ENCODE data around the gene GRIN2A.

Gene GRIN2A

GRCh38 chr16:10033556-10033955 is 148.7 kb downstream of the GRIN2A start:
- ATAC-seq = no peak
- no peak for TF ChIP-seq ZFP30 (CRISPR knock-in tag; IDR thresholded peaks at IDR 0.05)
- no peak for TF ChIP-seq RARB (CRISPR knock-in tag; IDR thresholded peaks at IDR 0.05)
- no peak for TF ChIP-seq ZNF565 (CRISPR knock-in tag; conservative IDR thresholded peaks at IDR 0.05; ENCODE audit: low read depth)
- no peak for TF ChIP-seq TOX (CRISPR knock-in tag; IDR thresholded peaks at IDR 0.05; ENCODE audit: borderline replicate concordance)
- TF ChIP-seq GLIS3 (CRISPR knock-in tag; IDR thresholded peaks at IDR 0.05) = no peak
- no peak for TF ChIP-seq ZNF70 (CRISPR knock-in tag; IDR thresholded peaks at IDR 0.05)
- TF ChIP-seq TSHZ2 (CRISPR knock-in tag; IDR thresholded peaks at IDR 0.05) = no peak
- TF ChIP-seq PATZ1 (CRISPR knock-in tag; IDR thresholded peaks at IDR 0.05; ENCODE audit: borderline replicate concordance) = no peak
- no peak for TF ChIP-seq ZC3H10 (CRISPR knock-in tag; IDR thresholded peaks at IDR 0.05)
- TF ChIP-seq CSDC2 (CRISPR knock-in tag; IDR thresholded peaks at IDR 0.05) = no peak
- no peak for TF ChIP-seq BACH2 (CRISPR knock-in tag; IDR thresholded peaks at IDR 0.05; ENCODE audit: borderline replicate concordance)
- TF ChIP-seq ZNF8 (CRISPR knock-in tag; IDR thresholded peaks at IDR 0.05) = no peak
- no peak for TF ChIP-seq SNAI2 (CRISPR knock-in tag; IDR thresholded peaks at IDR 0.05)
- no peak for TF ChIP-seq TCF4 (CRISPR knock-in tag; IDR thresholded peaks at IDR 0.05; ENCODE audit: borderline replicate concordance)
- TF ChIP-seq CREB5 (CRISPR knock-in tag; IDR thresholded peaks at IDR 0.05; ENCODE audit: low read depth) = no peak
- no peak for TF ChIP-seq POU6F1 (CRISPR knock-in tag; IDR thresholded peaks at IDR 0.05; ENCODE audit: borderline replicate concordance, low read depth)
- TF ChIP-seq ISL1 (CRISPR knock-in tag; IDR thresholded peaks at IDR 0.05) = no peak
- TF ChIP-seq OSR1 (CRISPR knock-in tag; IDR thresholded peaks at IDR 0.05) = no peak

GRCh38 chr16:10031955-10032354 is 150.3 kb downstream of the GRIN2A start:
- no peak for TF ChIP-seq TOX (CRISPR knock-in tag; IDR thresholded peaks at IDR 0.05; ENCODE audit: borderline replicate concordance)
- TF ChIP-seq CSDC2 (CRISPR knock-in tag; IDR thresholded peaks at IDR 0.05) = no peak
- no peak for TF ChIP-seq GLIS3 (CRISPR knock-in tag; IDR thresholded peaks at IDR 0.05)
- TF ChIP-seq ZFP3 (CRISPR knock-in tag; IDR thresholded peaks at IDR 0.05) = no peak
- TF ChIP-seq ZFP30 (CRISPR knock-in tag; IDR thresholded peaks at IDR 0.05) = no peak
- TF ChIP-seq TCF4 (CRISPR knock-in tag; IDR thresholded peaks at IDR 0.05; ENCODE audit: borderline replicate concordance) = no peak
- TF ChIP-seq ZNF8 (CRISPR knock-in tag; IDR thresholded peaks at IDR 0.05) = no peak
- ATAC-seq = no peak

GRCh38 chr16:10031473-10031872 is 150.8 kb downstream of the GRIN2A start:
- no peak for TF ChIP-seq GLIS3 (CRISPR knock-in tag; IDR thresholded peaks at IDR 0.05)
- no peak for TF ChIP-seq TCF4 (CRISPR knock-in tag; IDR thresholded peaks at IDR 0.05; ENCODE audit: borderline replicate concordance)
- TF ChIP-seq ESRRG (CRISPR knock-in tag; IDR thresholded peaks at IDR 0.05) = no peak
- TF ChIP-seq ISL1 (CRISPR knock-in tag; IDR thresholded peaks at IDR 0.05) = no peak
- TF ChIP-seq PPARA (CRISPR knock-in tag; IDR thresholded peaks at IDR 0.05; ENCODE audit: borderline replicate concordance) = no peak
- no peak for TF ChIP-seq CSDC2 (CRISPR knock-in tag; IDR thresholded peaks at IDR 0.05)
- no peak for TF ChIP-seq ZFP30 (CRISPR knock-in tag; IDR thresholded peaks at IDR 0.05)
- TF ChIP-seq ZNF8 (CRISPR knock-in tag; IDR thresholded peaks at IDR 0.05) = no peak
- no peak for TF ChIP-seq ZNF565 (CRISPR knock-in tag; conservative IDR thresholded peaks at IDR 0.05; ENCODE audit: low read depth)
- no peak for ATAC-seq

GRCh38 chr16:10028644-10029043 is 153.6 kb downstream of the GRIN2A start:
- ATAC-seq = no peak
- TF ChIP-seq TSHZ2 (CRISPR knock-in tag; IDR thresholded peaks at IDR 0.05) (no peak), ARNTL (CRISPR knock-in tag; IDR thresholded peaks at IDR 0.05; ENCODE audit: borderline replicate concordance, low read depth) (no peak), OSR1 (CRISPR knock-in tag; IDR thresholded peaks at IDR 0.05) (no peak), ESRRG (CRISPR knock-in tag; IDR thresholded peaks at IDR 0.05) (no peak), PPARA (CRISPR knock-in tag; IDR thresholded peaks at IDR 0.05; ENCODE audit: borderline replicate concordance) (no peak), POU6F1 (CRISPR knock-in tag; IDR thresholded peaks at IDR 0.05; ENCODE audit: borderline replicate concordance, low read depth) (no peak), ZFP30 (CRISPR knock-in tag; IDR thresholded peaks at IDR 0.05) (no peak), ZC3H10 (CRISPR knock-in tag; IDR thresholded peaks at IDR 0.05) (no peak), ZNF70 (CRISPR knock-in tag; IDR thresholded peaks at IDR 0.05) (no peak), ISL1 (CRISPR knock-in tag; IDR thresholded peaks at IDR 0.05) (no peak), TOX (CRISPR knock-in tag; IDR thresholded peaks at IDR 0.05; ENCODE audit: borderline replicate concordance) (no peak), ZNF8 (CRISPR knock-in tag; IDR thresholded peaks at IDR 0.05) (no peak), RARB (CRISPR knock-in tag; IDR thresholded peaks at IDR 0.05) (no peak), ZNF565 (CRISPR knock-in tag; conservative IDR thresholded peaks at IDR 0.05; ENCODE audit: low read depth) (no peak), TCF4 (CRISPR knock-in tag; IDR thresholded peaks at IDR 0.05; ENCODE audit: borderline replicate concordance) (no peak)

Data from SK-N-SH treated with all-trans-retinoic acid at 6 μM for 48 hours (cell line).